ENCODE results near the gene TREM2. TPM values are rescaled to one million over a fixed set of nuclear protein-coding genes. Genes with fewer than 3 reads are reported as not detected.

Gene TREM2
- total and polyA plus RNA-seq, 2 donors (not counting 1 experiment from before 2014, with no cell fraction given): 0.17 TPM; not detected in 1

DNA sequence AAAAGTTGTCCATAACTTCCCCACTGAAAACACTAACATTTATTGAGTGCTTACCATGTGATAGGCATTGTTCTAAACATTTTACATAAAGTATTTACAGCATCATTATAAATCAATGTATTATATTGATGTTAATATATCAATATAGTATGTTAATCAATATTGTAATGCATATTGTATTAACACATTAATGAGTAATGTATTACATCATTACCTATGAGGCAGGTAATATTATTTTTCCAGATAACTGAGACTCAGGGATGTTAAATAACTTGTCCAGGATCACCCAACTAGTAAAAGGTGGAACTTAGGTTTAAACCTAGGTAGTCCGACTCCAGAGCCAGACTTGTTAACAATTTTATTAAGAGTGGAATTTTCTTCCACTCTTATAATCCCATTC, 12.2 kb upstream of the TREM2 start:
- DNase-seq (ENCODE audit: low read depth in 2 of 2): no peak
- TF ChIP-seq, protein P1, sequence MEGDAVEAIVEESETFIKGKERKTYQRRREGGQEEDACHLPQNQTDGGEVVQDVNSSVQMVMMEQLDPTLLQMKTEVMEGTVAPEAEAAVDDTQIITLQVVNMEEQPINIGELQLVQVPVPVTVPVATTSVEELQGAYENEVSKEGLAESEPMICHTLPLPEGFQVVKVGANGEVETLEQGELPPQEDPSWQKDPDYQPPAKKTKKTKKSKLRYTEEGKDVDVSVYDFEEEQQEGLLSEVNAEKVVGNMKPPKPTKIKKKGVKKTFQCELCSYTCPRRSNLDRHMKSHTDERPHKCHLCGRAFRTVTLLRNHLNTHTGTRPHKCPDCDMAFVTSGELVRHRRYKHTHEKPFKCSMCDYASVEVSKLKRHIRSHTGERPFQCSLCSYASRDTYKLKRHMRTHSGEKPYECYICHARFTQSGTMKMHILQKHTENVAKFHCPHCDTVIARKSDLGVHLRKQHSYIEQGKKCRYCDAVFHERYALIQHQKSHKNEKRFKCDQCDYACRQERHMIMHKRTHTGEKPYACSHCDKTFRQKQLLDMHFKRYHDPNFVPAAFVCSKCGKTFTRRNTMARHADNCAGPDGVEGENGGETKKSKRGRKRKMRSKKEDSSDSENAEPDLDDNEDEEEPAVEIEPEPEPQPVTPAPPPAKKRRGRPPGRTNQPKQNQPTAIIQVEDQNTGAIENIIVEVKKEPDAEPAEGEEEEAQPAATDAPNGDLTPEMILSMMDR (conservative IDR thresholded peaks at IDR 0.05 in 1 of 2, IDR thresholded peaks at IDR 0.05 in 1 of 2; ENCODE audit: low read depth in 1 of 2, low read length in 2 of 2): no peak
- no peak for TF ChIP-seq EZH2 (IDR thresholded peaks at IDR 0.05; ENCODE audit: low read length, missing control alignments)
- H3K79me2 ChIP-seq (ENCODE audit: control insufficient read depth, insufficient read depth, low read length): no peaks in the 10 kb centered on the region
- H3K4me1 ChIP-seq (ENCODE audit: control insufficient read depth, extremely low read depth, insufficient read depth, low read length): no peaks in the 10 kb centered on the region
- no peak overlapping the region for H3K9ac ChIP-seq (ENCODE audit: insufficient read depth, low read length)
- no peaks in the 10 kb centered on the region for H3K27me3 ChIP-seq (ENCODE audit: control insufficient read depth, insufficient read depth, low read length)
- H3K4me2 ChIP-seq (ENCODE audit: extremely low read depth, insufficient read depth, low read length): no peak overlapping the region
- H3K9me3 ChIP-seq (ENCODE audit: control insufficient read depth, insufficient read depth, low read depth, low read length): no peaks in the 10 kb centered on the region
- H4K20me1 ChIP-seq (ENCODE audit: control insufficient read depth, extremely low read depth, insufficient read depth, low read length): no peaks in the 10 kb centered on the region
- H3K27ac ChIP-seq (ENCODE audit: insufficient read depth, low read length): no peak overlapping the region
- H2AFZ ChIP-seq (ENCODE audit: low read length): no peak overlapping the region
- H3K4me3 ChIP-seq (replicated peaks in 1 of 4; ENCODE audit: control extremely low read depth in 1 of 4, insufficient read depth in 1 of 4, low read depth in 3 of 4, low read length in 4 of 4): no peak overlapping the region
- no peaks in the 10 kb centered on the region for H3K36me3 ChIP-seq (ENCODE audit: control insufficient read depth, insufficient read depth, low read length)

DNA sequence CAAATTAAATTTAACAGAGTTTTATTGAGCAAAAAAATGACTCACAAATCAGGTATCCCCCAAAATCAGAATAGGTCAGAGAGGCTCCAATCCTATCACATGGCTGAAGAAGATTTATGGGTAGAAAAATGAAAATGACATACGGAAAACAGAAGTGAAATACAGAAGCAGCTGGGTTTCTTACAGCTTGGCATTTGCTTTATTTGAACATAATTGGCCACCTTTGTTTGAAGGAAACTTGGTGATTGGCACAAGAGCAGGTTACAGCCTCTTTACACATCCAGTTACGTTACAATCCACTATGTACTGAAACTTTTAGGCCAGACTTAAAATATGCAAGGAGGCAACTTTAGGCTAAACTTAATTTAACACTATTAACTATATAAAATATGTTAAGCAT, 11.7 kb upstream of the TREM2 start:
- TF ChIP-seq EZH2 (IDR thresholded peaks at IDR 0.05; ENCODE audit: low read length, missing control alignments): no peak
- TF ChIP-seq, protein P1 (conservative IDR thresholded peaks at IDR 0.05 in 1 of 2, IDR thresholded peaks at IDR 0.05 in 1 of 2; ENCODE audit: low read depth in 1 of 2, low read length in 2 of 2): no peak
- no peak overlapping the region for H3K27ac ChIP-seq (ENCODE audit: insufficient read depth, low read length)
- no peaks in the 10 kb centered on the region for H3K4me1 ChIP-seq (ENCODE audit: control insufficient read depth, extremely low read depth, insufficient read depth, low read length)
- H2AFZ ChIP-seq (ENCODE audit: low read length): no peak overlapping the region
- H3K4me2 ChIP-seq (ENCODE audit: extremely low read depth, insufficient read depth, low read length): no peak overlapping the region
- no peaks in the 10 kb centered on the region for H3K9me3 ChIP-seq (ENCODE audit: control insufficient read depth, insufficient read depth, low read depth, low read length)
- no peaks in the 10 kb centered on the region for H3K27me3 ChIP-seq (ENCODE audit: control insufficient read depth, insufficient read depth, low read length)
- H4K20me1 ChIP-seq (ENCODE audit: control insufficient read depth, extremely low read depth, insufficient read depth, low read length): no peaks in the 10 kb centered on the region
- H3K79me2 ChIP-seq (ENCODE audit: control insufficient read depth, insufficient read depth, low read length): no peaks in the 10 kb centered on the region
- H3K4me3 ChIP-seq (replicated peaks in 1 of 4; ENCODE audit: control extremely low read depth in 1 of 4, insufficient read depth in 1 of 4, low read depth in 3 of 4, low read length in 4 of 4): no peak overlapping the region
- no peak overlapping the region for H3K9ac ChIP-seq (ENCODE audit: insufficient read depth, low read length)
- H3K36me3 ChIP-seq (ENCODE audit: control insufficient read depth, insufficient read depth, low read length): no peaks in the 10 kb centered on the region
- no peak for DNase-seq (ENCODE audit: low read depth in 2 of 2)

DNA sequence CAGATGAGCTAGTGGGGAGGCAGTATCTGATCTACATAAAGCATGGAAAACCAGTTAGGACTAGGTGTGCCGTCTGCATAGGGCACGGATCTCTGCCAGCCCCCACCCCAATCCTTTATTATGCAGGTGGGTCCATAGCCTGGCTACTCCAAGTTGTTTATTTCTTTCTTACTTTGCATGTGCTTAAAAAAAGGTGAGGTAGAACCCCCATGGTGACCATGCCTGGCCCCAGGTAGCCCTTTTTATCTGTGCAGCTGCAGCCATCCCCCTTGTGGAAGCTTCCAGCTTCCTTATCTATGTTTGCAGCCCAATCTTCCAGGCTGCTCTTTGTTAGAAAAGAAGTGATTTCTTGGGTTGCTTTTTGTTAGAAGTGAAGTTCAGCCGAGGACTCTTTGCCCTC, 9.0 kb upstream of the TREM2 start:
- H4K20me1 ChIP-seq (ENCODE audit: control insufficient read depth, extremely low read depth, insufficient read depth, low read length): no peaks in the 10 kb centered on the region
- H2AFZ ChIP-seq (ENCODE audit: low read length): no peak overlapping the region
- no peaks in the 10 kb centered on the region for H3K36me3 ChIP-seq (ENCODE audit: control insufficient read depth, insufficient read depth, low read length)
- no peaks in the 10 kb centered on the region for H3K27me3 ChIP-seq (ENCODE audit: control insufficient read depth, insufficient read depth, low read length)
- H3K4me2 ChIP-seq (ENCODE audit: extremely low read depth, insufficient read depth, low read length): no peak overlapping the region
- no peak overlapping the region for H3K27ac ChIP-seq (ENCODE audit: insufficient read depth, low read length)
- H3K9ac ChIP-seq (ENCODE audit: insufficient read depth, low read length): no peak overlapping the region
- TF ChIP-seq, protein P1 (conservative IDR thresholded peaks at IDR 0.05 in 1 of 2, IDR thresholded peaks at IDR 0.05 in 1 of 2; ENCODE audit: low read depth in 1 of 2, low read length in 2 of 2): no peak
- no peak for TF ChIP-seq EZH2 (IDR thresholded peaks at IDR 0.05; ENCODE audit: low read length, missing control alignments)
- no peaks in the 10 kb centered on the region for H3K4me1 ChIP-seq (ENCODE audit: control insufficient read depth, extremely low read depth, insufficient read depth, low read length)
- no peak for DNase-seq (ENCODE audit: low read depth in 2 of 2)
- H3K4me3 ChIP-seq (replicated peaks in 1 of 4; ENCODE audit: control extremely low read depth in 1 of 4, insufficient read depth in 1 of 4, low read depth in 3 of 4, low read length in 4 of 4): no peak overlapping the region
- no peaks in the 10 kb centered on the region for H3K79me2 ChIP-seq (ENCODE audit: control insufficient read depth, insufficient read depth, low read length)
- no peaks in the 10 kb centered on the region for H3K9me3 ChIP-seq (ENCODE audit: control insufficient read depth, insufficient read depth, low read depth, low read length)
